ENCODE data around the gene GID8.

Gene GID8

DNA sequence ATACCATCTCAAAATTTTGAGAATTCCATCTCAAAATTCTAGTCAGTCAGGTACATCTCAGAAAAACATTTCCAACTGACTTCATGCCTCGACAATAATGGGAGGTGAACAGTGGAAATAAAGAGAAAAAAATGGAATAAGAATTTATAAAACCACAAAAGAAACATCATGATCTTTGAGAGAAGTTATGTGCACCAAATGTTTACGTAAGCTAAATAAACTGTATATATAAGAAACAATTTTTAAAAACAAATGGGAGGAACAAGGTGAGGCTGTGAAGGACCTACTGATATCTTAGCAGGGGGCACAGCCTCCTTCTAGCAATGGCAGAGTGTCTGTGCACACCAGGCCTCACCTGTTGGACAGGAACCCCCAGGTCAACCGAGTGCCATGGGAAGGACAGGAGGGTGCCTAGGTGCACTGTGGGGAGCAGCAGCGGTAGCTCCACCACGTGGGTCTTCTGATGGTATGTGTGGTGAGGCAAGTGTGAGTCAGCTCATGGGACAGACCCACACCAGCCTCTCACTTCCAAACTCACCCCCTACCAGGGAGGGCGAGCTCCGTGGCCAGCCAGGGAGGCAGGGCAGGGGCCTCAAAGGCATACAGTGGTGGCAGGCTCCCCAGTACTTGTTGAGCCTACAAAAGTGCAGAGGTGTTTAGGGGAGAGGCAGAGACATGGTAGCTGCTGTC is 34.9 kb upstream of the GID8 start:
- in situ Hi-C loops (cut with MboI; ENCODE audit: low sequenced_read_pairs), result no loop called here

DNA sequence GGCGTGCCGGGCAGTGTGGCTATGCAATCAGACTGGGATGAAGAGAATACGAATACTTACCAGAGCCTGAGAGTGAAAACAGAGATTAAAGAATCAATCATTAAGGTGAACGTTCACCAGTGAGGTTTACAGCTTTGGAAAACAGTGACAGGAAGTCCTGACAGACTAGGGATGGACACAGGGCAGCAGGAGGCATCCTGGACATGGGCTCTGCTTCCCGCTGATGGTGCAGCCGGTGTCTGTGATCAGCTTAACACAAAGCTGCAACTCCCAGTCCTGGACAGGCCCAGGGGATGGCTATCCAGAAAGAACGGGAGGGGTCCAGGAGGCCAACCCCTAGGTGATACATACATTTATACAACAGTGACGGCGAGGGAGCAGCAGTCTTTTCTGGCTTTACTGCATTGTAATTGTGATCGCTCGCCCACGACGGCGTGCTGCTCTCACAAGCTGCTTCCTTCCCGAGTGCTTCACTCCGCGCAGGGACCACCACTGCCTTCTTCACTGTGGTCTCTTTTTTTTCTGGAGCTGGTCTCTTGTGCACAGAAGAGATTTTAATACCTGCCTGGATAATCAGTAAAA is 32.3 kb upstream of the GID8 start:
- in situ Hi-C loops (cut with MboI; ENCODE audit: low sequenced_read_pairs), result no loop called here

DNA sequence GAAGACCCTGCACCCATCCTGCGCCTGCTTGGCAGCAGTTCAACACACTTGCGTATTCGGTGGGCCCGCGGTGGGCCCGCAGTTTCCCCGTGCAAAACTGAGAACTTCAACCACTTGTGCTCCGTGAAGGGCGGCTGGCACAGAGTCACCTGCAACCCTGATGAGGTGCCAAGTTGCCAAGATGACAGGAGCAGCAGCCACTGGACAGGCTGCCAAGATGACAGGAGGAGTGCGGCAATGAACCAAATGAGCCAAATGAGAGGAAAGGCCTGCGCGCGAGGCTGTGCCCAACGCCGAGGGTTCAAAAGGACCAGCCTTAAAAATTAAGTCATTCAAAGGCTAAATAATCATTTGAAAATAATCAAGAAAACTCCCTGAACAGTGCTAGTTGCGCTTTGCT is 31.7 kb upstream of the GID8 start:
- in situ Hi-C loops (cut with MboI; ENCODE audit: low sequenced_read_pairs), result no loop called here

DNA sequence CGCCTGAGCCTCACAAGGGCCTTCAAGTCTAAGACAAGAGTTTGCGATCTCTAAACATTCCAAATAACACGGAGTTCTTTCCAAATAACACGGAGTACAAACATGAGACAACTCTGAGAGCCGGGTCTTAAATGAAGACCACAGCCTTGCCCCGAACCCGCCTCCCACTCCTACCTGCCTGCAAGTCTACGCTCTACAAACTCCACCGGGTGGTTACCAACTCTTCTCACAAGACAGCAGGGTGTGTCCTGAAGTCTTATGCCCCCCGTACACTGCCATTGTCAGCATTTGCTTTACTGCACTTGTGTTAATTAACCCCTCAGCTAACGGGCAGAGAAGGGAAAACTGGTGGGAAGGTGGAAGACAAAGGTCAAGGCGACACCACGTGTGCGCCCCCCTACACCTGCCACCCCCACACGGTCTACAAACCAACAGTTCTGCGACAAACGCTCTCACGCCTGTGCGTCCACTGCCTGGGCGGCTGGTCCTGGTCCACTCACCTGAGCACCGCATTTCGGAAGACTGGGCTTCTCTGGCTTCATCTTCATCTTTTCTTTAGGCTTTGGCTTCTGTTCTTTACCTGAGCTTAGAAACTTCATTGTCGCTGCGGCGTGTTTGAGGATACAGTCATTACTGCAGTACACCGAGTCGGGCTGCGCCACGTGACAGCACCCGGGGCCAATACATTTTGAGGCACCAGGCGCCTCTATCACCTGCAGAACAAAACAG is 31.1 kb upstream of the GID8 start:
- in situ Hi-C loops (cut with MboI; ENCODE audit: low sequenced_read_pairs), result no loop called here

DNA sequence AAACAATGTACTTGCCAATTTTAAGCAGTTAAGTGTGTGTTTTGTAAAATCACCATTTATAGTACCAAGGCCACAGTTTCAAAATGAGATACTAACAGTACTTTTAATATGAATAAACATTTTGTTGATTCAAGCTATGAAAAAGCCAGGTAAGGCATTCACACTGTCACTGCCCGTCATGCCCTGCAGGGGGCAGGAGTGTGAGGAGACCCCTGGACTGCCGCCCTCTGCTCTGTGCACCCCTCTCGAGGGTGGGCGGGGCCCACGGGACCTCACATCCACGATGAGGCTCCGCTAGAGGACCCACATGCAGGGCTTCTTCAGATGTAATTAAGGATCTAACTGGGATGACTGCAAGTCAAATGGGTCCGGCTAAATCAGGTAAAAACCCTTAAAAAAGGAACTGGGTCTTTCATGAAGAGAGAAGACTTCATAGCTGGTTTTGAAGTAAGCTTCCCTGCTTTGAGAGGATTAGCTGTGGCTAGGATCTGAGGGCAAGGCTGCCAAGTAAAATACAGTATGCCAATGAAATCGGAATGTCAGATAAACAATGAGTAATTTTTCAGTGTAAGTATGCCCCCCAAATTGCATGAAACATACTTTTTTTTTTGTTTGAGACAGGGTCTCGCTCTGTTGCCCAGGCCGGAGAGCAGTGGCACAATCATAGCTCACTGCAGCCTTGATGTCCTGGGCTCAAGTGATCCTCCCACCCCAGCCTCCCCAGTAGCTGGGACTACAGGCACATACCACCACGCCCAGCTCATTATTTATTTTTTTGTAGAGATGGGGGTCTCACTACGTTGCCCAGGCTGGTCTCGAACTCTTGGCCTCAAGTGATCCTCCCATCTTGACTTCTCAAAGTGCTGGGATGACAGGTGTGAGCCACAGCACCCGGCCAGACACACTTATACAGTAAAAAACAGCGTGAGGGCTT is 30.3 kb upstream of the GID8 start:
- in situ Hi-C loops (cut with MboI; ENCODE audit: low sequenced_read_pairs), result no loop called here

DNA sequence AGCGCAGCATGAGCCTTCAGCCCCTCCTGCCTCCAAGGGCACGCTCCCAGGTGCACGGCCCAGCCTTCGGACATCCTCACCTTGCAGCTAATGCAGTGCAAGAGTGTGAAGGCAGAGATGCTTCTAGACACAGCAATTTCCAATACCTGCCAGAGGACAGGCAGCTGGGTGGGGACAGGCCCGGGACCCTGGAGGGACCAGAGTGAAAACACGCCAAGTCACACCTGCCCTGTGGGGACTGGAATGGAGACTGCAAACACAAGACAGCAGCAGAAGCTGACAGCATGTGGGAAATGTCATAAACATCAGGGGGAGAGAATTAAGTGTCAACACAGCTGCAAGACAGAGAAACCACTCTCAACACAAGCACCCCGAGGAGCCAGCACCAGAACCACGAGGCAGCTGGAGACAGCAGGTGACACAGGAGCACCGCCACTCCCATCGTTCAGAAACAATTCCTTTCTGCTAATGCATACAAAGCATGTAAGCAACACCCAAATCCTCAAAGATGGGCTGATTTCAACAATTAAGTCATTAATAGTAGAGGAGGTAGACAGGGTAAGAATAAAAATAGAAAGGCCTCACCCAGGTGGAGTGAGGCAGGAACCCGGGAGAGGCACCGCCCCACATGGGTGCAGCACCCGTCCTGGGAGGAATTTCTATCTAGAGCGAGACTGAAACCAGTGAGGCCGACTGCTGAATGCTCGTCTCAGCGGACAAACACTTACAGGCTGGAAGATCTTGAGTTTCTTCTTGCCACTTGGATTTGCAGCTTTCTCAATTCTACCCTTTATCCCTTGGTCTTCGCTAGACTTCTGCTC is 28.8 kb upstream of the GID8 start:
- in situ Hi-C loops (cut with MboI; ENCODE audit: low sequenced_read_pairs), result no loop called here

DNA sequence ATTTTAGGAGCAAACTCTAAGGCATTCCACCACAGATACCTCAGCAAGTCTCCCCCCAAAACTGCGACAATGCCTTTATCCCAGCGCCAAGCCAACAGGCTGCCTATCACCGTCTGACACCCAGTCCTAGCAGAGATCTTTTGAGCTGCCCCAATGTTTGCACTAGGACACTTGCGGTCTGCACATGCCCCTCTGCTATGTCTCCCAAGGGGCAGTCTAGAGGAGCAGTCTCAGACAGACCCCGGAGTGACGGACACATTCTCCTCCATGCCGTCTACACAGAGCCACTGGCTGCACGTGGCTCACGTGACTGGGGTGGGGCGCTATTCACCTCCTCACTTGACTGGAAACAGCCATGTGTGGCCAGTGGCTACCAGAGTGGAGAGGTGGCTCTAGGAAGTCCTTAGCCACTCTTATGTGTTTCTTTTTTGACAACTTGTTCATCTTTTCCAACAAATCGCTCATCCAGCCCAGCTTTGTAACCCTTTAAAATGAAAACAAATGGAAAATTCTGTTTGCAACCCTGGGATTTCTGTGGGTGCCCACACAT is 27.7 kb upstream of the GID8 start:
- in situ Hi-C loops (cut with MboI; ENCODE audit: low sequenced_read_pairs), result no loop called here

DNA sequence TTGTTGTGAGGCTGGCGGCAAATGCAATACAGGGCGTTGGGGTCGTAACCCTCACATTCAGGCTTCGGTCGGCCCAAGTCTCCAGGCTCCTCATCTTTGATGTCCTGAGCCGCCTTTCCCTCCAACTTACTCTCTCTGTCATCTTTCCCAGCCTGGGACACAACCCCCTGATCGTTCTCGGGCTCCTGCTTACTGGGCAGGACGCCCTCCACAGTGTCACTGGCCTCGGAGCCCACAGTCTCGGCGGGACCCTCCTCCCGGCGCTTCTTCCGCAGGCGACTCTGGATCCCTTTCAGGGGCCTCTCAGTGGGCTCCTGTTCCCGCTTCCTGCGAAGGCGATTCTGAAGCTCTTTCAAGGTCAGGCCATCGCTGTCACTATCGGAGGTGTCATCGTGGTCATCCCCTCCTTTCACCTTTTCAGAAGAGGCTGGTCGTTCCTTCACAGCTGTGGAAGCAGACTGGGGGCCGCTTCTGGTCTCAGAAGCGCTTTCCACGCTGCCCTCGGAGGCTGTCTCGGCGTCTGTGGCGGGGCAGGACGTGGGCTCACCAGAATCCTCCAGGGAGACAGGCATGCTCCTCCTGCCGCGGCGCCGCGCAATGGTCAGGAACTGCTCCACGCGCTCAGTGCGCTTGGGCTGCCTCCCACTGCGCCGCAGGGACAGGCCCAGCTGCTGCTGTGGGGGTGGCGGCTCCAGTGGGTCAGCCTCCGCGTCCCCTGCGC is 27.0 kb upstream of the GID8 start:
- in situ Hi-C loops (cut with MboI; ENCODE audit: low sequenced_read_pairs), result no loop called here

DNA sequence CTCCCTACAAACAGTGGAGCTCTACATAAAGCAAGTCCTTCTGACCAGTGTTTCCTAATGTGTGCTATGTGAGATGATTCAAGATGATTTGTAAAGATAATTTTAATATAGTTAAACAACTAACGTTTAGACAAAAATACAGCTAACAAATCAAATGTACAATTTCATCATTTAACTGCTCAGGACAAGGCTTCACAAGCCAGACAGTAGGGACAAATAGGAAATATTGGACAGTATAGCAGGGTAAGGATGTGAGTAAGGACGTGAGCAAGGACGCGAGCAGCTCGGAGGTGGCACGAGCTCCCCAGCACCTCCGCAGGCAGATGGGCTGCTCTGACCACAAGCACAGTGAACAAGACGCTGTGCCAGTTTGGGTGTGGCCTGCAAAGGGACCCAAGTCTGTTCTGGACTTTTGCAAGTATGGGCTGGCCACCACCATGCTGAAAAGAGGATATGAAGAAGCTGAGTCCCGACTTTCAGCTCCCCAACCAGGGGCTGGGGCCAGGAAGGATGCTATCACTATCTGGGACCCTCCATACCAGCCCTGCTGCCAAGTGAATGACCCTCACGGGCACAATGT is 26.2 kb upstream of the GID8 start:
- in situ Hi-C loops (cut with MboI; ENCODE audit: low sequenced_read_pairs), result no loop called here

DNA sequence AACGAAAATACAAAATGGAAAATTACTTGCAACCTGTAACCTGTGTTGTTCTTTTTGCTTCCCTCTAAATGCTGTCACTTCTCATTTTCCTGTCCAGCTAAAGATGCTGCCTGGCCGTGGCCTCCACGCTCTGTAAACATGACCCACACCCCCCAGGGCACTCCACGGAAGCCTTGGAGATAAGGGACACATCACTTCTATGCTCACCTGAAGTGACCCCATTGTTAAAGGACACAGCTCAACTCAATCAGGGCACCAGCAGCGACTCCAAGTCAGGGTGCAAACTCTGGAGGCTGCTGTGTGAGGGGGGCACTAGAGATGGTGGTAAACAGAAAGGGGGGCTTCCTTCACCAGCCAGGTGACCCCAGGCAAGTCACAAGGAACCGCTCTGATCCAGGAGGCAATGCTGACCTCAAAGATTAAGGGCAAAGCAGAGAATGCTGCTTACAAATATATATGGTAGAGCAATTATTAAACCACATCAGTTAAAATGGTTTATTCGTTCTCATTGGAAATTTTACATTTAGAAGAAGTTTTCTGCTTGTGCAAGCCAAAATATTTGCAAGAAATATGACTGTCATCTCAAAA is 24.8 kb upstream of the GID8 start:
- in situ Hi-C loops (cut with MboI; ENCODE audit: low sequenced_read_pairs), result no loop called here

DNA sequence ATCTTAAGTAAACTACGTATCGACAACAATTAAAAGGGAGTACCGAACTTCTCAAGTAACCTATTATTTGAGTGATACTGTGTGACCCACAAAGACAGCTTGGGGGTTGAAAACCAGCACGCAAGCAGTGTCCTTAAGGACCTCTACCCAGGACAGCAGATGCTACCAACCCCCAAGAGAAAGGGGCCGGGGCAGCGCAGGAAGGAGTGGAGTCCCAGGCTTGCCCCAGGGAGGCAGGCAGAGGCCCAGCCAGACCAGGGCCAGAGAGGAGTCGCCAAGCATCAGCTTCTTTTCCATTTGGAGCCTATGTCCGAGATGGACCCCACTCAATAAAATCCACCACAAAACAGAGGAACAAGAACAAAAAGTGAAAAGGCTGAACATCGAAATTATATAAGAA is 23.5 kb upstream of the GID8 start:
- in situ Hi-C loops (cut with MboI; ENCODE audit: low sequenced_read_pairs), result no loop called here

DNA sequence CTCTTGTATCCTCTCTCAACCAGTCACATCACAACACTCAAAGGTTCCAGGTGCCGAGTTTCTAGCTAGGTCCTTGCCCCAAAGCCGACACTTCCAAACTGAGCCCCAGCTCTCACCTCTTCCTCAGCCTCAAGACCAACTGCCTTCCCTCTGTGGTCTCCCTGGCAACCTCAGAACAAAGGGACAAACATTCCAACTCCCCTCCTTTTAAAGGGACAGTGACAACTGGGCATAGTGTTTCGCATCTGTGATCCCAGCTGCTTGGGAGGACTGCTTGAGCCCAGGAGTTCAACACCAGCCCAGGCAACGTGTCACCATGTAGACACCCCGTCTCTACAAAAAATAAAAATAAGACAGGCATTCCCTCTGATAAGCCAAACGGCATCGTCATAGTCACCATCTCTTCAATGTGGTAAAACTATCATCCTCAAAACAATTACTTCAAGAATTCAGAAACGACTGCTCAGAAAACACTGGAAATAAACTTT is 22.9 kb upstream of the GID8 start:
- in situ Hi-C loops (cut with MboI; ENCODE audit: low sequenced_read_pairs), result no loop called here

DNA sequence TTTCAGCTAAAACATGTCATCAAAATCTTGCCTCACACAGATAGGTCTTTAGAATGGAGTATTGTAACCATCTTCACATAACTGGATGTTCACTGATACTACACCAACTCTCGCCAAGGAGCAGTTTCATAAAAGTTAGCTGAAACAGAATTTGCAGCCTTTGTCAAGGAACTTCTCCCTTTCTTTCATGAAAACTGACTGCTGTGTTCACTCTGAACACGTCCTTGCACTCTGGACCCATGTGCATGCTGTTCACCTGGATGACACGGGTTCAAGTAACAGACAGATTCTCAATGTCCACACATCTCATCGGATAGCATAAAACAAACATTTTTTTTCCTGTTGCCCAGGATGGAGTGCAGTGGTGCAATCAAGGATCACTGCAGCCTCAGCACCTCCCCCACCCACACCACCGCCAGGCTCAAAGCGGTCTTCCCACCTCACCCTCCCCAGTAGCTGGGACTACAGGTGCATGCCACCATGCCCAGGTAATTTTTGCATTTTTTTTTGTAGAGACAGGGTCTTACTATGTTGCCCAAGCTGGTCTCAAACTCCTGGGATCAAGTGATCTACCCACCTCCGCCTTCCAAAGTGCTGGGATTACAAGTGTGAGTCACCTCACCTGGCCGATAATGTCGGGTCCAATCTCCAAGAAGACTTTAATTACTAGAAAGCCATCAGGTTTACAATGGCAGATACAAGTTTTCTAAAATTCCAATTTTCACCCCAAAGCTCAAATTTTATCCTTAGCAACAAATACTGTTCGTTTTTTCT is 21.1 kb upstream of the GID8 start:
- in situ Hi-C loops (cut with MboI; ENCODE audit: low sequenced_read_pairs), result no loop called here

DNA sequence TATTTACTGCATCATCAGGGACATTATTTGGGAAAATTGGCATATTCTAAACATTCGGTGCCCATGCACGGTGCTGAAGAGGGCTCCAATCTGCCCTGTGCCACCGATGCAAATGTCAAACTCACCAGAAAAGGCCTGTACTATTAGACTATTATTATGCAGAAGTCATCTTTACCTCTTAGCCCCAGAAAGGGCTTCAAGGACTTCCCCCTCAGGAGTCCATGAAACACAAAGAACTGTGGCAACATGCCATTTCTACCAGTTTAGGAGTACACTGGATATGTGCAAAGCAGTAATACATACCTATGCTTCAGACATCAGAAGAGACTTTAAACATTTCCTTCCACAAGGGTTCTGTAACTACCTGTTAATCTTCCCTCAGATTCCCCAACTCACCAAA is 20.2 kb upstream of the GID8 start:
- in situ Hi-C loops (cut with MboI; ENCODE audit: low sequenced_read_pairs), result no loop called here

DNA sequence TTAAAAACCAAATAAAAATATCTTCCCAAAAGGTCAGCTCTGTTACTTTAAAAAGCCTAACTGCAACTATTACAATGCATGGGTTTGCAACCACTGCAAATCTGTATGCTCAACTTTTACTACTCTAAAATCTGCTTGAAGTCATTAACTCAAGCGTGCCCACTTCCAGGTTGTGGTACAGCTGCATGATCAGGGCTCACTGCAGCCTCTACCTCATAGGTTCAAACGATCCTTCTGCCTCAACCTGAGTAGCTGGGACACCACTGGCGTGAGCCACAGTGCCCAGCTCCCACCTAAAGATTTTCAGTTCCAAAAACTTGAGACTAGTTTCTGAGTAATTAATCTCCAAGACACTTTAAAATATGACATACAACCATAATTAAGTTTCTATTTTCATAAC is 19.8 kb upstream of the GID8 start:
- in situ Hi-C loops (cut with MboI; ENCODE audit: low sequenced_read_pairs), result no loop called here

DNA sequence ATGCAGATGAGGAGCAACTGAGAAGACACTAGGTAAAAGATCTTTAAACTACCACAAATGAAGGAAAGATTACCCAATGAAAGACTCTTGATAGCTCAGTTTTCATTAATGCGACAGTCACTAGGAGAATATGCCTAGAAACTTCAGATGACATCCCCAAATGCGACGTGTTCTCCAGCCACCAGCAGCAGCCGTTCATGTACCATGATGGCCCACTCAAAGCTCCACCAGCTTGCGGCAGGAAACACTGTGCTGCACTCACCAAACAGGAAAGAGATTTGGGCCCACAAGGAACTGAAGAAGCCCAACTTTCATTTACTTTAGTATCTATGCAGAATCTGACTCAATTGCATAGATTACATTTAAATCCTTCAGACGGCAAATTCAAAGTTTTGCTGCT is 19.1 kb upstream of the GID8 start:
- in situ Hi-C loops (cut with MboI; ENCODE audit: low sequenced_read_pairs), result no loop called here

DNA sequence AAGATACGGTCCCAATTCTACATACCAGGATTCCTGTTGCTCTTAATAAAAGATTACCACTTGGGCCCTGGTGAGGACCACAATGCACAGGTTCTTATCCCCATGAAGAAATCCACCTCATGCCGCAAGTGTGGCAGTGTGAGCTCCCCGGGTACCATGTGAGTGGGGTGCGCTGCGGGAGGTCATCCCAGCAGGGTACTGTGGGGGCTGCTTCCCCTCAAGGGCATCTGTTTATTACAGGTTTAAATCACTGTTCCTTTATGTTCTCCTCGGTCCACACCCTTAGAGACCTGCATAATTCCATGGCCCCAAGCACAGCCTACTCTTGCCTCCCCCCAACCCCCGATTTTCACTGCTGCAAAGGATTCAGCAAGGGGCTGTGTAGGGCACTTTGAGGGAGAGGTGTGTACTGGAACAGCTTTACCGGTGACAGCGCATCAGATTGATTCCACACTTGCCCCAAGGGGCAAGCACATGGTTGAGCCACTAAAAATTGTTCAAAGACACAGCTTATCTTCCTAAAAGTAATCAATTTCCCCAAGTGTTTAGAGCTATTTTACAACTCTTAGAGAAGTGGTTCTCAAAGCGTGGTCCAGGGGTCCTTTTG is 17.8 kb upstream of the GID8 start:
- in situ Hi-C loops (cut with MboI; ENCODE audit: low sequenced_read_pairs), result no loop called here

All from HL-60/S4 treated with retinoic acid at 250 ng/mL for 4 days and 3 days (cell line).